Peyer's patch (tissue), 4 donors: Measurements from ENCODE around the gene RHOB. TPM values are rescaled to one million over a fixed set of nuclear protein-coding genes. Genes with fewer than 3 reads are reported as not detected.

Source experiments
- DNase-seq, 3 donors: peaks; one replicate each; pipeline ENCODE4 v3.0.0-alpha.2; 2017 to 2019
- H3K27ac ChIP-seq, 4 donors: fragments of 200-600 bp; sonication (generic); one replicate each; pipeline ENCODE4 v1.5.1; 2016 to 2019
- H3K27me3 ChIP-seq, 2 donors: fragments of 200-600 bp; sonication (generic); one replicate each; pipeline ENCODE4 v1.5.1; 2019
- H3K36me3 ChIP-seq, 3 donors: fragments of 200-600 bp; sonication (generic); one replicate each; pipeline ENCODE4 v1.5.1; 2016 to 2019
- H3K4me1 ChIP-seq, 4 donors: fragments of 200-600 bp; sonication (generic); one replicate each; pipeline ENCODE4 v1.5.1; 2016 to 2019
- H3K4me3 ChIP-seq, 4 donors: fragments of 200-600 bp; sonication (generic); 1 replicate in 3 of 4; 2 replicates in 1 of 4; pipeline ENCODE4 v1.5.1; 2016 to 2019; ENCODE audit warnings: mild to moderate bottlenecking in 1 of 4
- H3K9me3 ChIP-seq, 4 donors: fragments of 200-600 bp; sonication (generic); one replicate each; pipeline ENCODE4 v1.5.1; 2016 to 2019; ENCODE audit warnings: mild to moderate bottlenecking in 1 of 4
- POLR2A ChIP-seq, 2 donors: fragments of 450-650 bp; IDR thresholded peaks; one replicate each; pipeline ENCODE4 v1.5.1; 2017; ENCODE audit warnings: antibody characterized with exemption in 2 of 2, mild to moderate bottlenecking in 2 of 2, moderate library complexity in 2 of 2
- total RNA-seq, 4 donors: library from RNA; depleted of rRNA; stranded (reverse); fragments of >200 nt; gene quantifications; one replicate each; pipeline ENCODE4 v1.1.0, GENCODE V29; 2016
- TF ChIP-seq, protein P1 (sequence below), 6 experiments: fragments of 450-650 bp in 4 of 6; fragments of 200-600 bp in 2 of 6; sonication (generic) in 1 of 6; IDR thresholded peaks; one replicate each; pipeline ENCODE4 v1.5.1; 2017 to 2019; ENCODE audit warnings: antibody characterized with exemption in 6 of 6, mild to moderate bottlenecking in 3 of 6, moderate library complexity in 1 of 6

RHOB gene
- total RNA-seq, 4 donors from 2014 or later: 61.6 to 488 (median 202) TPM

DNA sequence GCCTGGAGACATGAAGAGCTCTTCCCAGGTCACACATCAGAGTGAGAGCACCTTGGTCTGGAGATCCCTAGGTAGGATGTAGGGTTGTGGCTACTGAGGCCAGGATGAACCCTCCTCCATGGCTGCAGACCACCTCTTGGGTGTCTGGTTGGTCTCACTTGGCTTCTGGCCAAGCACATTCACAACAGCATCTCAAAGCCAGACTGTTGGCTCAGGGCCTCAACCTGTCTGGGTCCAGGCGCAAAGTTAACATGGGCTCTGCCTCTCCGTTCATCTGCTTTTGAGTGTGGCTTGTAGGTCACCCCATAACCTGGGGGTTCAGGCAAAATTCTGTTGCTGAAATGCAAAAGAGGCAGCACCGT, 40.1 kb downstream of the RHOB start:
- Histone ChIP-seq H3K36me3 (no peaks in the 10 kb centered on the region), H3K4me3 (no peak overlapping the region), H3K27me3 (no peaks in the 10 kb centered on the region), H3K4me1 (no peaks in the 10 kb centered on the region), H3K27ac (no peak overlapping the region), H3K9me3 (no peaks in the 10 kb centered on the region)
- no peak for TF ChIP-seq POLR2A (IDR thresholded peaks at IDR 0.05)
- TF ChIP-seq, protein P1, sequence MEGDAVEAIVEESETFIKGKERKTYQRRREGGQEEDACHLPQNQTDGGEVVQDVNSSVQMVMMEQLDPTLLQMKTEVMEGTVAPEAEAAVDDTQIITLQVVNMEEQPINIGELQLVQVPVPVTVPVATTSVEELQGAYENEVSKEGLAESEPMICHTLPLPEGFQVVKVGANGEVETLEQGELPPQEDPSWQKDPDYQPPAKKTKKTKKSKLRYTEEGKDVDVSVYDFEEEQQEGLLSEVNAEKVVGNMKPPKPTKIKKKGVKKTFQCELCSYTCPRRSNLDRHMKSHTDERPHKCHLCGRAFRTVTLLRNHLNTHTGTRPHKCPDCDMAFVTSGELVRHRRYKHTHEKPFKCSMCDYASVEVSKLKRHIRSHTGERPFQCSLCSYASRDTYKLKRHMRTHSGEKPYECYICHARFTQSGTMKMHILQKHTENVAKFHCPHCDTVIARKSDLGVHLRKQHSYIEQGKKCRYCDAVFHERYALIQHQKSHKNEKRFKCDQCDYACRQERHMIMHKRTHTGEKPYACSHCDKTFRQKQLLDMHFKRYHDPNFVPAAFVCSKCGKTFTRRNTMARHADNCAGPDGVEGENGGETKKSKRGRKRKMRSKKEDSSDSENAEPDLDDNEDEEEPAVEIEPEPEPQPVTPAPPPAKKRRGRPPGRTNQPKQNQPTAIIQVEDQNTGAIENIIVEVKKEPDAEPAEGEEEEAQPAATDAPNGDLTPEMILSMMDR (IDR thresholded peaks at IDR 0.05): no peak
- DNase-seq: no peak

DNA sequence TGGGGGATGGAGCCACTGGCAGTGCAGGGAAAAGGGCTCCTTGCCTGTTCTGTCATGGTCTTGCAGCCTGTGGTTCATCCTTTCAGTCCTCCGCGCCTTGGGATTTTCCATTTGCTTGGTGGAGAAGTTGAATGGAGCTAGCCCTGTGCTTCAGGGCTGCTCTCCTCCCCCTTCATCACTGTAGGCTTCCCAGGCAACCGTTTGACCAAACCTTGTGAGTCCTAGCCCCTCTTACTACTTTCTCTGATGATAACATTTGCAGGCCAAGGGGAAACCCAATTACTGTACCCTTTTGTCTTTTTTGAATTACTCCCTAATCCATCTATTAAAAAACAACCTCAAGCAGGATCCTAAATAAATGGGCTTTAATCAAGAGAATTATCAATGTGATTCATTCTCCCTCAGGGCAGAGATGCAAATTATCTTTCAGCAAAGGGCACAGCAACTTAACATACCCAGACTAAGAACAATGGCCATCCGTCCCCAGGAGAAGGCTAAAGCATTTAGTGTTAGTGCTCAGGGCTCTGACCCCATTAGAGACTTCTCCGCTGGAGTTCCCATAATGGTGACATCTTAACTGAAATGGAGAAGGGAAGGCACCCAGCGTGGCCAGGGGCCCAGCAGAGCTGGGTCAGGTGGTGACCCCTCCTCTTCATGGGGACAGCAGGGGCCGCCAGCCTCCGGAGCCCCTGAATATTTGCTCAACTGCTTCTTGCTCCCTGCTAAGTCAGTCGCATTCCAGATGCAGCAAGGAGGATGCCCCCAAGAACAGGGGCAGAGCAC, 40.7 kb downstream of the RHOB start:
- no peak for DNase-seq
- TF ChIP-seq, protein P1 (IDR thresholded peaks at IDR 0.05): no peak
- no peak for TF ChIP-seq POLR2A (IDR thresholded peaks at IDR 0.05)

DNA sequence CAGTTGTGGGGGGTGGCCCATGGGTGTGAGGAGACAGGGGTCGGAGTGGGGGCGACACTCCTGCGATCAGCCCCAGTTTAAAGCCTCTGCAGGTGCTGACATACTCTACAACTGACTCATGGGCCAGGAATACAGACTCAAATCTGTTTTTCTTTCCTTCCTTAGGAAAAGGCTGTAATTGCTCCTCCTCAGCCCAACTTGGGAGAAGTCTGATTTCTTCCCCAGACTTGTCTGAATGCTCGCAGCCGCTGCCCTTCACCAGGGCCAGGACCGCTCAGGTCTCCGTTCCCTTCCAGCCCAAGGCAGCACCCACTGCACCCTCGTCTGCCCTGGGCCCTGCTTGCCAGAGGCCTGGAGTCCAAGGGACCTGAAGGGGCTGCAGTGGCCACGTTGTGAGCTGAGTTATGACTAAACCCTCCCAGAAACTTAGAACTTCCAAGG, 41.3 kb downstream of the RHOB start:
- H3K27ac ChIP-seq: no peak overlapping the region

More for the DNA sequence above, 40.7 kb downstream of the RHOB start:
- Histone ChIP-seq H3K4me3 (no peak overlapping the region), H3K27ac (no peak overlapping the region), H3K9me3 (no peaks in the 10 kb centered on the region), H3K4me1 (no peaks in the 10 kb centered on the region), H3K36me3 (no peaks in the 10 kb centered on the region), H3K27me3 (no peaks in the 10 kb centered on the region)

DNA sequence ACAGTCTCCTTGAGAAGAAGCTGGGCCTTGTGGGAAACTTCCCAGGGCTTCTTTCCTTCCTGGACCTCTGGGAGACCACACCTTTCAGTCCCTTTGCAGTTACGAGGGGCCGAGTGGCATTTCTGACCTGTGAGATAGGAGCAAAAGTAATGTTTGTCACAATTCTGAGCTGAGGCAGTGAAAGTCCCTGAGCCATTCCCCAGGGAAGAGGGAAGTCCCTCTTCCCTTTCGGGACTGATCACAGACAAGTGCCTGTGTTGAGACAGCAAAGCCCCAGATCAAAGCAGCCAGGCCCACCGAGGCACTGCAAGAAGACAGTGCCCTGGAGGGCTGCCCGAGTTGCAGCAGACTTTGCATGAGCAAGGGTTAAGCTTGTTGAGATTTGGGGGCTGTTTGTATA, 41.9 kb downstream of the RHOB start:
- TF ChIP-seq, protein P1 (IDR thresholded peaks at IDR 0.05): no peak
- TF ChIP-seq POLR2A (IDR thresholded peaks at IDR 0.05): no peak
- H3K9me3 ChIP-seq: no peaks in the 10 kb centered on the region
- H3K27ac ChIP-seq: no peak overlapping the region

More for the DNA sequence above, 41.3 kb downstream of the RHOB start:
- TF ChIP-seq POLR2A (IDR thresholded peaks at IDR 0.05): no peak
- H3K4me1 ChIP-seq: no peaks in the 10 kb centered on the region
- no peaks in the 10 kb centered on the region for H3K27me3 ChIP-seq
- DNase-seq: no peak
- H3K9me3 ChIP-seq: no peaks in the 10 kb centered on the region
- no peak overlapping the region for H3K4me3 ChIP-seq
- no peaks in the 10 kb centered on the region for H3K36me3 ChIP-seq

DNA sequence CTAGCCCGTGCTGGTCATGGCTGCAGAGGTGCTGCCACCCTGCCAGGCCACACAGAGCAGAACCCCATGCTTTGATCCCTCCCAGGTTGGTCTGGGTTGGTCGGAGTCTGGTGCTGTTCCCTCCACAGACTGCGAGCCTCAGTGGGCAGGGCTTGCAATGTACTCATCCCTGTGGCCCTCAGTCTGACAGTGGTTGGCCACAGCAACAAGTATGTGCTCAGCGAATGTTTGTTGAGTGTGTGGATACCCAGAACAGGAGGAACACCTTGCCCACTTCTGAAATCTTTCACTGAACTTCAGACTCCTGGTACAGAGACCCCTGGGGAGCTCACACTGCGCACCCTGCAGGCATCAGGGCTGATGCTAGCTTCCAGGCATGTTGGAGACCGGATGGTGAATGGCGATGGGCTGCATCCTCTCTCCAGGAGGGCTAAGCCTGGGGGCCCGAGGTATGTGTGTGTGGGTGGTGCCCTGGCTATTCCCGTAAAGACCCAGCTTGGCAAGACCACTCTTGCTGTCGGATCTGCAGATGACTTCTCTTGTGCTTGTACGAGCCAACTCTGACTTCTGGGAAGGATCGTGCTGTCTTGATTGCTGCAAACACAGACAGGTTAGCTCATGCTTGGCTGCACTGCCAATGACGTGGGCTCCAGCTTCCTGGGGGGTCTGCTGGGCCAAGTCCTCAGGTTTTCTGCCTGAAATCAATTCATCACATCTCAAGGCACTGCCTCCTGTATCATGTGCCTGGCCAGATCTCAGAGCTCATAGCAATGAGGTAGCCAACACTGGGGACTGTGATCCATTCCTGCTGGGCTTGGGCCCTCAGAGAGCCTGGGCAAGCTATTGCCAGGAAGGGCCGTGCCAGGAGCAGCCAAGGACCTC, 43.7 kb downstream of the RHOB start:
- DNase-seq: peak in 1 of 3 donors; percentile 51
- Histone ChIP-seq H3K27ac (peak overlapping the region in 1 of 4 donors; percentile 54), H3K4me3 (no peak overlapping the region), H3K36me3 (no peaks in the 10 kb centered on the region), H3K27me3 (no peaks in the 10 kb centered on the region), H3K9me3 (no peaks in the 10 kb centered on the region), H3K4me1 (no peaks in the 10 kb centered on the region)
- TF ChIP-seq POLR2A (IDR thresholded peaks at IDR 0.05): no peak
- TF ChIP-seq, protein P1 (IDR thresholded peaks at IDR 0.05): no peak

More for the DNA sequence above, 41.9 kb downstream of the RHOB start:
- Histone ChIP-seq H3K4me1 (no peaks in the 10 kb centered on the region), H3K27me3 (no peaks in the 10 kb centered on the region), H3K4me3 (no peak overlapping the region), H3K36me3 (no peaks in the 10 kb centered on the region)
- peak in 1 of 3 donors; percentile 7 for DNase-seq
